Effector CD8-positive, alpha-beta T cell (primary cell): ENCODE results near the gene CREB3L1.
"Not testable (repeated sequence)": the region's sequence is repeated elsewhere in the genome, so short reads cannot be mapped to it uniquely, and the experiment has no call there.

ENCODE experiments used
- DNase-seq: peaks from one replicate; lab custom pipeline; 2025; lab: John Stamatoyannopoulos, UW

CREB3L1 gene

GRCh38 chr11:46249103-46249937, 28.1 kb upstream of the CREB3L1 start:
- no peak for DNase-seq

- no peak for DNase-seq
Observed at GRCh38 chr11:46249938-46250744, 27.3 kb upstream of the CREB3L1 start.

GRCh38 chr11:46250745-46251052, 26.8 kb upstream of the CREB3L1 start:
- no peak for DNase-seq

- DNase-seq, result no peak
Observed at GRCh38 chr11:46251954-46252353, 25.5 kb upstream of the CREB3L1 start.

GRCh38 chr11:46252373-46252914, 25.0 kb upstream of the CREB3L1 start:
- no peak for DNase-seq

GRCh38 chr11:46253258-46254132, 24.0 kb upstream of the CREB3L1 start:
- no peak for DNase-seq

- no peak for DNase-seq
Observed at GRCh38 chr11:46254133-46254491, 23.4 kb upstream of the CREB3L1 start.

GRCh38 chr11:46256540-46257001, 20.9 kb upstream of the CREB3L1 start:
- no peak for DNase-seq

GRCh38 chr11:46259347-46259746, 18.1 kb upstream of the CREB3L1 start:
- not testable (repeated sequence) for DNase-seq

GRCh38 chr11:46259971-46260560, 17.4 kb upstream of the CREB3L1 start:
- DNase-seq, result no peak

GRCh38 chr11:46263120-46263519, 14.3 kb upstream of the CREB3L1 start:
- DNase-seq, result no peak

GRCh38 chr11:46264030-46264429, 13.4 kb upstream of the CREB3L1 start:
- DNase-seq, result no peak

GRCh38 chr11:46264976-46265375, 12.5 kb upstream of the CREB3L1 start:
- no peak for DNase-seq

- DNase-seq, result no peak
Observed at GRCh38 chr11:46265764-46266163, 11.7 kb upstream of the CREB3L1 start.

- DNase-seq, result no peak
Observed at GRCh38 chr11:46267930-46268329, 9.5 kb upstream of the CREB3L1 start.

- no peak for DNase-seq
Observed at GRCh38 chr11:46270684-46271083, 6.8 kb upstream of the CREB3L1 start.

- no peak for DNase-seq
Observed at GRCh38 chr11:46271407-46271806, 6.1 kb upstream of the CREB3L1 start.

- DNase-seq, result no peak
Observed at GRCh38 chr11:46271875-46272815, 5.3 kb upstream of the CREB3L1 start.

- DNase-seq, result no peak
Observed at GRCh38 chr11:46272816-46273427, 4.5 kb upstream of the CREB3L1 start.
